Naive B cell (primary cell): Measurements from ENCODE around the gene NEURL2. TPM values are rescaled to one million over a fixed set of nuclear protein-coding genes. Genes with fewer than 3 reads are reported as not detected.
A peak's percentile ranks its signal among the peaks of the same experiment; 100 is the strongest.
"Not testable (repeated sequence)": the region's sequence is repeated elsewhere in the genome, so short reads cannot be mapped to it uniquely, and the experiment has no call there.

Experiments used
- ATAC-seq, 2 donors: fragments of 150-1000 bp; cut with Tn5 transposase; 2 replicates each; pipeline ENCODE4 v1.10.0; 2021; ENCODE audit warnings: low read depth in 2 of 2, mild to moderate bottlenecking in 2 of 2, moderate library complexity in 2 of 2
- DNase-seq: peaks from one replicate; pipeline ENCODE4 v3.0.0; 2022
- H3K27ac Mint-ChIP-seq, 6 donors: one replicate each; pipeline ENCODE4 v1.8.0; 2020 to 2022; ENCODE audit warnings: mild to moderate bottlenecking in 6 of 6, mixed read lengths in 6 of 6, moderate library complexity in 5 of 6, inconsistent platforms in 2 of 6
- H3K27me3 Mint-ChIP-seq, 3 donors: one replicate each; pipeline ENCODE4 v1.8.0; 2021 to 2022; ENCODE audit warnings: mixed read lengths in 3 of 3, mild to moderate bottlenecking in 1 of 3
- H3K36me3 Mint-ChIP-seq, 2 donors: one replicate each; pipeline ENCODE4 v1.8.0; 2020 to 2022; ENCODE audit warnings: mixed read lengths in 2 of 2, inconsistent platforms in 1 of 2, mild to moderate bottlenecking in 1 of 2
- H3K4me1 Mint-ChIP-seq, 3 donors: one replicate each; pipeline ENCODE4 v1.8.0; 2020 to 2022; ENCODE audit warnings: mixed read lengths in 3 of 3, inconsistent platforms in 1 of 3, mild to moderate bottlenecking in 1 of 3, moderate library complexity in 1 of 3
- H3K4me3 Mint-ChIP-seq, 8 donors: one replicate each; pipeline ENCODE4 v1.8.0; 2020 to 2022; ENCODE audit warnings: mild to moderate bottlenecking in 8 of 8, mixed read lengths in 8 of 8, moderate library complexity in 8 of 8, inconsistent platforms in 2 of 8
- H3K9me3 Mint-ChIP-seq, 7 donors: one replicate each; pipeline ENCODE4 v1.8.0; 2020 to 2022; ENCODE audit warnings: mixed read lengths in 7 of 7, mild to moderate bottlenecking in 5 of 7, inconsistent platforms in 2 of 7, moderate library complexity in 1 of 7
- polyA plus RNA-seq, 6 donors: library from polyadenylated mRNA; unstranded; fragments of 300-500 nt; fragmentation: Illumina TruSeq; gene quantifications; one replicate each; pipeline ENCODE4 v1.2.3, GENCODE V29; 2021; ENCODE audit warnings: low read depth in 6 of 6

Gene NEURL2
- polyA plus RNA-seq, 6 donors from 2014 or later: 0.69 to 2.4 (median 1.1) TPM; not detected in 1

- Mint-ChIP-seq H3K9me3 (no peaks in the 10 kb centered on the region), H3K27me3 (no peaks in the 10 kb centered on the region), H3K4me1 (peaks cover 21 to 33% (median 29%) of the 10 kb centered on the region in 3 donors), H3K4me3 (peak overlapping the region in 1 of 8 donors; percentile 91), H3K27ac (peak overlapping the region in 2 of 6 donors; percentile 43 to 65), H3K36me3 (peaks cover 0 to 7% of the 10 kb centered on the region in 2 donors)
- ATAC-seq: no peak
- DNase-seq: no peak
Measured at GRCh38 chr20:45888681-45889080, 2.3 kb downstream of the NEURL2 start.

- peaks cover 24 to 36% (median 34%) of the 10 kb centered on the region in 3 donors for H3K4me1 Mint-ChIP-seq
- no peaks in the 10 kb centered on the region for H3K9me3 Mint-ChIP-seq
Measured at GRCh38 chr20:45887346-45887715, 3.7 kb downstream of the NEURL2 start, which contains the start of gene SPATA25. Gene SPATA25, minus strand, starts transcription at chr20:45887622. Its CDS starts 32 bp downstream, at chr20:45887590.

GRCh38 chr20:45886590-45887345 lies 4.2 kb downstream of the NEURL2 start:
- Mint-ChIP-seq H3K27me3 (no peaks in the 10 kb centered on the region), H3K9me3 (no peaks in the 10 kb centered on the region), H3K4me1 (peaks cover 25 to 36% (median 35%) of the 10 kb centered on the region in 3 donors), H3K36me3 (peaks cover 0 to 13% of the 10 kb centered on the region in 2 donors), H3K27ac (peak overlapping the region in 1 of 6 donors; percentile 51), H3K4me3 (peak overlapping the region in 2 of 8 donors; percentile 18 to 45)
- DNase-seq (no peak), ATAC-seq (no peak)

More at GRCh38 chr20:45887346-45887715, 3.7 kb downstream of the NEURL2 start, which contains the start of gene SPATA25:
- DNase-seq (no peak), ATAC-seq (no peak)
- H3K27me3 Mint-ChIP-seq: no peaks in the 10 kb centered on the region
- peak within 1 kb of the TSS in 3 of 6 donors; percentile 20 to 51 (median 29) for H3K27ac Mint-ChIP-seq
- peaks cover 0 to 13% of the 10 kb centered on the region in 2 donors for H3K36me3 Mint-ChIP-seq
- peak within 1 kb of the TSS in 1 of 8 donors; percentile 91 for H3K4me3 Mint-ChIP-seq

GRCh38 chr20:45883100-45883469 lies 7.9 kb downstream of the NEURL2 start:
- Mint-ChIP-seq H3K4me1 (peaks cover 25 to 31% (median 27%) of the 10 kb centered on the region in 3 donors), H3K27me3 (no peaks in the 10 kb centered on the region), H3K36me3 (peaks cover 0 to 13% of the 10 kb centered on the region in 2 donors), H3K9me3 (no peaks in the 10 kb centered on the region), H3K27ac (peak overlapping the region in 1 of 6 donors; percentile 82), H3K4me3 (peak overlapping the region in 7 of 8 donors; percentile 13 to 90 (median 57))
- ATAC-seq (no peak), DNase-seq (no peak)

GRCh38 chr20:45882469-45883099 lies 8.4 kb downstream of the NEURL2 start:
- peak overlapping the region in 4 of 6 donors; percentile 1 to 95 (median 50) for H3K27ac Mint-ChIP-seq
- peaks cover 25 to 31% (median 27%) of the 10 kb centered on the region in 3 donors for H3K4me1 Mint-ChIP-seq
- ATAC-seq: no peak
- H3K9me3 Mint-ChIP-seq: no peaks in the 10 kb centered on the region
- peaks cover 0 to 13% of the 10 kb centered on the region in 2 donors for H3K36me3 Mint-ChIP-seq
- DNase-seq: no peak
- no peaks in the 10 kb centered on the region for H3K27me3 Mint-ChIP-seq
- peak overlapping the region; percentile 53 to 90 (median 78) for H3K4me3 Mint-ChIP-seq

GRCh38 chr20:45880988-45881788 lies 9.8 kb downstream of the NEURL2 start, which contains the start of gene ZSWIM1:
Gene ZSWIM1, plus strand, starts transcription at chr20:45881227. Its CDS starts 1,366 bp downstream, at chr20:45882593.
- peak; percentile 100 for ATAC-seq
- no peaks in the 10 kb centered on the region for H3K27me3 Mint-ChIP-seq
- DNase-seq: peak; percentile 97
- peak within 1 kb of the TSS; percentile 81 to 99 (median 94) for H3K4me3 Mint-ChIP-seq
- peaks cover 0 to 13% of the 10 kb centered on the region in 2 donors for H3K36me3 Mint-ChIP-seq
- peak within 1 kb of the TSS; percentile 91 to 97 (median 94) for H3K27ac Mint-ChIP-seq
- no peaks in the 10 kb centered on the region for H3K9me3 Mint-ChIP-seq
- peaks cover 25 to 29% (median 27%) of the 10 kb centered on the region in 3 donors for H3K4me1 Mint-ChIP-seq

- Mint-ChIP-seq H3K4me1 (peaks cover 17 to 24% (median 24%) of the 10 kb centered on the region in 3 donors), H3K36me3 (peaks cover 0 to 1% of the 10 kb centered on the region in 2 donors), H3K9me3 (no peaks in the 10 kb centered on the region), H3K27me3 (no peaks in the 10 kb centered on the region), H3K27ac (no peak overlapping the region), H3K4me3 (no peak overlapping the region)
- DNase-seq (no peak), ATAC-seq (no peak)
Measured at GRCh38 chr20:45878076-45878761, 12.8 kb downstream of the NEURL2 start.

- Mint-ChIP-seq H3K4me1 (no peaks in the 10 kb centered on the region), H3K9me3 (no peaks in the 10 kb centered on the region), H3K36me3 (peaks cover 0 to 3% of the 10 kb centered on the region in 2 donors), H3K27me3 (no peaks in the 10 kb centered on the region), H3K4me3 (no peak overlapping the region), H3K27ac (no peak overlapping the region)
- no peak for ATAC-seq
- no peak for DNase-seq
Measured at GRCh38 chr20:45874576-45874975, 16.4 kb downstream of the NEURL2 start.

- not testable (repeated sequence) for H3K36me3 Mint-ChIP-seq, H3K9me3 Mint-ChIP-seq, H3K4me1 Mint-ChIP-seq, H3K27me3 Mint-ChIP-seq, ATAC-seq, DNase-seq, H3K27ac Mint-ChIP-seq
- peak overlapping the region in 1 of 8 donors; percentile 70 for H3K4me3 Mint-ChIP-seq
Measured at GRCh38 chr20:45874104-45874481, 16.9 kb downstream of the NEURL2 start.

GRCh38 chr20:45873409-45874103 lies 17.5 kb downstream of the NEURL2 start:
- Mint-ChIP-seq H3K27me3 (no peaks in the 10 kb centered on the region), H3K36me3 (peaks cover 0 to 3% of the 10 kb centered on the region in 2 donors), H3K4me3 (peak overlapping the region in 1 of 8 donors; percentile 70), H3K4me1 (no peaks in the 10 kb centered on the region), H3K9me3 (no peaks in the 10 kb centered on the region), H3K27ac (no peak overlapping the region)
- ATAC-seq: no peak
- DNase-seq: no peak

- Mint-ChIP-seq H3K9me3 (no peaks in the 10 kb centered on the region), H3K4me1 (no peaks in the 10 kb centered on the region), H3K27ac (peak overlapping the region in 1 of 6 donors; percentile 71), H3K27me3 (no peaks in the 10 kb centered on the region), H3K36me3 (peaks cover 0 to 3% of the 10 kb centered on the region in 2 donors), H3K4me3 (no peak overlapping the region)
- DNase-seq (no peak), ATAC-seq (no peak)
Measured at GRCh38 chr20:45872626-45873025, 18.4 kb downstream of the NEURL2 start.

- Mint-ChIP-seq H3K4me1 (peaks cover 0 to 6% (median 0%) of the 10 kb centered on the region in 3 donors), H3K4me3 (no peak overlapping the region), H3K27ac (no peak overlapping the region), H3K9me3 (no peaks in the 10 kb centered on the region), H3K27me3 (no peaks in the 10 kb centered on the region), H3K36me3 (peaks cover 0 to 3% of the 10 kb centered on the region in 2 donors)
- ATAC-seq (no peak), DNase-seq (no peak)
Measured at GRCh38 chr20:45867819-45868176, 23.2 kb downstream of the NEURL2 start.
